ENCODE results near the gene ASMTL. TPM values are rescaled to one million over a fixed set of nuclear protein-coding genes. Genes with fewer than 3 reads are reported as not detected.
A peak's percentile ranks its signal among the peaks of the same experiment; 100 is the strongest.
"Not testable (repeated sequence)": the region's sequence is repeated elsewhere in the genome, so short reads cannot be mapped to it uniquely, and the experiment has no call there.

ASMTL gene, protein sequence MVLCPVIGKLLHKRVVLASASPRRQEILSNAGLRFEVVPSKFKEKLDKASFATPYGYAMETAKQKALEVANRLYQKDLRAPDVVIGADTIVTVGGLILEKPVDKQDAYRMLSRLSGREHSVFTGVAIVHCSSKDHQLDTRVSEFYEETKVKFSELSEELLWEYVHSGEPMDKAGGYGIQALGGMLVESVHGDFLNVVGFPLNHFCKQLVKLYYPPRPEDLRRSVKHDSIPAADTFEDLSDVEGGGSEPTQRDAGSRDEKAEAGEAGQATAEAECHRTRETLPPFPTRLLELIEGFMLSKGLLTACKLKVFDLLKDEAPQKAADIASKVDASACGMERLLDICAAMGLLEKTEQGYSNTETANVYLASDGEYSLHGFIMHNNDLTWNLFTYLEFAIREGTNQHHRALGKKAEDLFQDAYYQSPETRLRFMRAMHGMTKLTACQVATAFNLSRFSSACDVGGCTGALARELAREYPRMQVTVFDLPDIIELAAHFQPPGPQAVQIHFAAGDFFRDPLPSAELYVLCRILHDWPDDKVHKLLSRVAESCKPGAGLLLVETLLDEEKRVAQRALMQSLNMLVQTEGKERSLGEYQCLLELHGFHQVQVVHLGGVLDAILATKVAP
- 10 to 100 TPM; 26.4 to 27.7 TPM for total RNA-seq
- long read RNA-seq, transcript ASMTL-201 (13 exons, 2,027 nt), result major isoform, 112 of 131 reads
- long read RNA-seq, partial matches to known transcripts, result 11 of 131 reads
- long read RNA-seq, other reads (novel, unspliced or antisense), result 7 of 131 reads

DNA sequence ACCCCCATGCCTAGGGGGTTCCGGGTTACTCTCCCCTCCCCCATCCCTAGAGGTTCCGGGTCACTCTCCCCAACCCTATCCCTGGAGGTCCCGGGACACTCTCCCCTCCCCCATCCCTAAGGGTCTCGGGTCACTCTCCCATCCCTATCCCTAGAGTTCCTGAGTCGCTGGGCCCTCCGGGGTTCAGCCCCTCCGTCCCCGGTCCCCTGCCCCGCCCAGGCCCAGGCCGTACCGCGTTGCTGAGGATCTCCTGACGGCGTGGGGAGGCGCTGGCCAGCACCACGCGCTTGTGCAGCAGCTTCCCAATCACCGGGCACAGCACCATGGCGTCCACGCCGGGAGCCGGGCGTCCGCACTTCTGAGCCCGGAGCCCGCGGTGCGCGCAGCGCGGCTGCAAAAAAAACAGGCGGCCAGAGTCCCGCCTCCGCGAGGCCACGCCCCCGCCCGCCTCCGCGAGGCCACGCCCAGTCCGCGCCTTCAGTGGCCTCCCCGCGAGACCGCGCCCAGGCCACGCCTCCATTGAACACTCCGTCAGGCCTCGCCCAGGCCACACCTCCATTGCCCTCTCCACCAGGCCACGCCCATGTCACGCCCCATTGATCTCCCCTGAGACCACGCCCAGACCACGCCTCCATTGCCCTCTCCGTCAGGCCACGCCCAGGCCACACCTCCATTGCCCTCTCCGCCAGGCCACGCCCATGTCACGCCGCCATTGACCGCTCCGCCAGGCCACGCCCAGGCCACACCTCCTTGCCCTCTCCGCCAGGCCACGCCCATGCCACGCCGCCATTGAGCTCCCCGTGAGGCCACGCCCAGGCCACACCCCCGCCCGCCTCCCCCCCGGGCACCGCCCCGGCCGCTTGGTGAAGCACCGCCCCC lies at the start of gene ASMTL:
ASMTL (minus strand) TSS at position 394 of the 879 bp plus-strand sequence; CDS start at position 325, 69 bp downstream.
- intact Hi-C loops (cut with DNase I), result loop anchor here in 1 of 2 donors (10.0 kb wide), 2 partner anchors 872 to 1142 kb away; no protein-coding TSS in a partner anchor
- ATAC-seq (peak; percentile 93 to 94), DNase-seq (peak; percentile 100)

DNA sequence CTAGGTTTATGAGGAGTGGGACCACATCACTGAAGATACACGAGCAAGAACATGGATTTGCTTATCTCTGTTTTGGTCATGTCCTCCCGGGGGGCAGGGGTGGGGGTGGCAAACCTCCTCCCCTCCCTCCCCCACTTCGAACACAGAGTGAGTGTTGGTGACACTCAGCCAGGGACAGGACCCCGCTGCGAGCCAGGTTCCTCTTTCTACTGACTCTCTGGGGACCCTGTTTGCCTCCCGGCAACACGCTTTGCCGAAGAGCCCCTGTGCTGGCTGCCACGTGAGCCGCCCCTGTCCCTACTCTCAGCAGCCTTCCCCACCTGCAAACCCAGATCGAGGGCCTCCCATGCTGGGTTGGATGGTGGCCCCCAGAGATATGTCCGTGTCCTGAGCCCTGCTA lies 49.5 kb upstream of the ASMTL start:
- ATAC-seq (no peak), DNase-seq (no peak)
- intact Hi-C loops (cut with DNase I), result no loop called here

DNA sequence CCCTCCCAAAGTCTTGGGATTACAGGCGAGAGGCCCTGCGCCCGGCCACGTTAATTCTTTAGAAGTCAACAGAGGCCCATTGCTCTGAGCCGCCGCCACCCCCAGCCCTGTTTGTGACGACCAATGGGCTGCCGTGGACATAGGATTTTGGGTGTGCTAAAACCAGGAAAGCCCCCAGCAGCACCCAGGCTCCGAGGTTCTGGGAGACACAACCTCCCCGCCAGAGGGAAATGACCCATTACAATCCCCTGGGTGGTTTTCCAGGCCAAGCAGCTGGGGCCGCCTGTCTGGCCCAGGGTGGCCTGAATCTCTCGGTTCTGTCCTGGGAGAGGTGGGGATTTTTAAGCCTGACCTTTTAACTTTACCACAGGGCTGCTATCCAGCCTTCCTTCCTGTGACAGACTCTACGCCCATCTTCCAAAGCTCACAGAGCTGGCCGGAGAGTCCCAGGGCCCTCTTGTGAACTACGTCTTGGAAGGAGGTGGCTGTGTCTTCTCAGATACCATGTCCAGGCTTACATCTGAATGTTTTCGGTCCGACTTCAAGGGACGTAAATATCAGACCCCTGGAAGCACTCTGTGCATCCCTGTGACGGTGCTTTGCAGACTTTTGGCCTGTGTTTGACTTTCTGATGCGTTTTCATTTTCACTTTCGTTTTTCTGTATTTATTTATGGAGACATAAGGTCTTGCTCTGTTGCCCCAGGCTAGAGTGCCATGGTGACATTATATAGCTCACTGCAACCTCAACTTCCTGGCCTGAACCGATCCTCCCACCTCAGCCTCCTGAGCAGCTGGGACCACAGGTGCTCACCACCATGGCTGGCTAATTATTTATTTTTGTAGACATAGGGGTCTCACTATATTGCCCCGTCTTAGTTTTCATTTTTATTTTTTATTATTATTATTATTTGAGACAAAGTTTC lies 48.3 kb upstream of the ASMTL start:
- peak; percentile 13 to 37 for ATAC-seq
- no peak for DNase-seq
- intact Hi-C loops (cut with DNase I), result no loop called here

DNA sequence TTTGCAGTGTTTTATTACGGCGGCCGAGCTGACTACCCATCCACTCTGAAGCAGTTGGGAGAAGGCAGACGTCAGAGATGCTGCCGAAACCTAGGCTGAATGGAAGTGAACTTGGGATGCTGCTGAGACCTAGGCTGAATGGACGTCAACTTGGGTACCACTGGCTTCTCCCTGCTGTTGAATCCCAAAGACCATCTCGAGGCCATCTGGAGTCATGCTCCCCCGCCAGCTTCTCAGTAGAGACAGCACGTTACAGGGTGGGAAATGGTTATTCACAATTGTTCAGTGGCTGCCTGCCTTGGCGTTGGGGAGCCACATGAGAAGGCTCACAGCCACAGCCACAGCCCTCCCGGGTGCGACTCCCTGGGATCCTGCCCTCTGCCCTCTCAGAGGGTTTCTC lies 43.4 kb upstream of the ASMTL start:
- DNase-seq (no peak), ATAC-seq (no peak)
- intact Hi-C loops (cut with DNase I), result no loop called here

DNA sequence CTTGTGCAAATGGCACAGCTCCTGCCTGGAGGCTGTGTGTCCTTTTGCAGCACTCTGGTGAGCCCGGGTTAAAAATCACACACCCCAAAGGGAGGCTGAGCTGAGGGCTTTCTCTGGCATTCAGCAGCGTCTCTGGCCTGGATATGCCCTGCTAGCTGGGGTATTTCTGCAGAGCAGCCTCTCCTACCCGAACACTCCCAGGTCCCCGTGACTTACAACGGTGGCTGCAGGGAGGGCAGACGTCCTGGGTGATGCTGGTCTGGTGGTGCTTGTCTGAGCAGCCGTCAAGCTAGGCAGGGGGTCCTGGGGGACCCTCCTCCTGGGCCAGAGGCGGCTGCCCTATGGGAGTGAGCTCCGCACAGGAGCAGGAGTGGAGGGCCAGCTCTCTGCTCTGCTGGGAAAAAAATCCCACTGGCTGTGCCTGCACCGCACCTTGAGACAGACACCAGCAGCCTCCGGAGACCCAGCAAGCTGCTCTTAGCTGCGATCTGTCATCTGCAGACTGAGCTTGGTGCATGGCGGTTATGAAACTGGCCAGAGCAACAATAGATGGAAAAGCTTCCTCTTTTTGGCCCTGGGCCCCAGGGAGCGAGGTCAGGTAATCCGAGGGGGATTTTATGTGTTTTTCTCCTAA lies 41.3 kb upstream of the ASMTL start:
- peak; percentile 38 to 54 for ATAC-seq
- DNase-seq, result no peak
- intact Hi-C loops (cut with DNase I), result no loop called here

DNA sequence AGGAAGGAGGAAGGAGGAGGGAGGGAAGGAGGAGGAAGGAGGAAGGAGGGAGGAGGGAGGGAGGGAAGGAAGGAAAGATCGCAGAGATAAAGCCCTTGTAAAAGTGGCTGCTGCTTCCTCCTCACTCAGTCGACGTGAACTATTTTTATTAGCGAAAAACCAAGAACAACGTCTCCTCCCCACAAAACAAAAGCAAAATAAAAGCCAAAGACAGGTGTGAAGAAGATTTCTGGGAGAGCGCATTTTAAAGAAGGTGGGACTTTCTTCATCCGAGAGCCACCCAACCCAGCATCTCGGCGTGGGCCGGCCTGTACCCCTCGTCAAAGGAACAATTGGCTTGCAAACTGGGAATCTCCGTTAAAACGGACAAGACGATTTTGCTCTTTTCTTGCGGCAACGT lies 40.7 kb upstream of the ASMTL start:
- intact Hi-C loops (cut with DNase I), result no loop called here
- ATAC-seq (no peak), DNase-seq (no peak)

DNA sequence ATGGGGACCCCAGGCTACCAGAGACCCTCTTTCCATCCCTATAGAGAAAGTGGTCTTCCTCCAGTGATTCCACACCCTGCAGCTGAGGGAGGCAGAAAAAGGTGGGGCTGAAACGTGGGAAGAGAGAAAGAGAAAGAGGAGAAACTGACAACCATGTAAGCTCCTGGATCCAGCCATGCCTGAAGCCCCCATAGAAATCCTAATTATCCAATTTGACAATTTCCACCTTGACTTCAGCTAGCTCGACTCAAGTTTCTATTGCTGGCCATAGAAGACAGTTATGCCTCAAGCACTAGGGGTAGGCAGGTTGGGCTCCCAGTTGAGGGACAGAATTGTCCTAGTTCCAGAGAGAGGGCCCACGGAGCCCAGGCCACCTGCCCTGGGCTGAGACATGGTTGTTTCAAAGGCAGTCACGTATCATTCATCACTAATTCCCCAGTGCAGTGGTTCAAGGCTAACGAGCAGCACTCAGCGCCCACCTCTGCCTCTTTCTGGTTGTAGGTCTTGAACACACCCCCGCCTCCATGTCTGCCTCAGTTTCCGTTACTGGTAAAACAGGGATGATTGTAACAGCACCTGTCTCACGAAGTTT lies 39.8 kb upstream of the ASMTL start:
- intact Hi-C loops (cut with DNase I), result no loop called here
- ATAC-seq, result no peak
- no peak for DNase-seq

DNA sequence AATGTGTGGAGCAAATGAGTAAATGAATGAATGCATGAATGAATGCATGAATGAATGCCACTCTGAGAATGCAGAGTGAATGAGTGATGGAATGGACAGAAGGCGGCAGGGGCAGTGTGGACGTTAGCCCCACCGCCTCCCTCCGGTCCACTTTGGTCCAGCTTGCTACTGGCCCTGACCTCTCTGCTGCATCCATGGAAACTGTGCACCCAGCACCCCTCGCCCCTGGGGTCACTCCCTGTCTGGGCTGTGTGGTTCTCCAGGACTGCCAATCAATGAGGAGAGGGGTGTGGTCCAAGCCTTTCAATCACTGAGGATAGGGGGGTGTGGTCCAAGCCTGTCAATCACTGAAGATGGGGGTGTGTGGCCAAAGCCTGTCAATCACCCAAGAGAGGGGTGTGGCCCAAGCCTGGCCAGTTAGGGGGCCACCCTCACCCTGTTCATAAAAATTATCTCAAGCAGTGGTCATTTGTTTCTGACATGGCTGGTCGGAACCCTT lies 39.2 kb upstream of the ASMTL start:
- no peak for DNase-seq
- intact Hi-C loops (cut with DNase I), result no loop called here
- ATAC-seq, result peak in 1 of 2 donors; percentile 44

DNA sequence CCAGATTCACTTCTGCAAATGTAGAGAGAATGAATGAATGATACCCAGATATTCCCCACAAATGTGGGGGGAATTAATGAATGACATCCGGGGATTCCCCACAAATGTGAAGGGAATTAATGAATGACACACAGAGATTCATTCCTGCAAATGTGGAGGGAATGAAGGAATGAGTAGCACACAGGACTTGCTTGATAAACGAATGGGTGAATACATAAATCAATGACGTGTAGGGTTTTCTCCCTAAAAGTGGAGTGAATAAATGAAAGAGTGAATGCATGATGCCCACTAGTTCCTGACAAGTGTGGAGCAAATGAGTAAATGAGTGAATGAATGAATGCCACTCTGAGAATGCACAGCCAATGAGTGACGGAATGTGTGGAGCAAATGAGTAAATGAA lies 38.5 kb upstream of the ASMTL start:
- ATAC-seq; DNase-seq; intact Hi-C loops (cut with DNase I): not testable (repeated sequence)

DNA sequence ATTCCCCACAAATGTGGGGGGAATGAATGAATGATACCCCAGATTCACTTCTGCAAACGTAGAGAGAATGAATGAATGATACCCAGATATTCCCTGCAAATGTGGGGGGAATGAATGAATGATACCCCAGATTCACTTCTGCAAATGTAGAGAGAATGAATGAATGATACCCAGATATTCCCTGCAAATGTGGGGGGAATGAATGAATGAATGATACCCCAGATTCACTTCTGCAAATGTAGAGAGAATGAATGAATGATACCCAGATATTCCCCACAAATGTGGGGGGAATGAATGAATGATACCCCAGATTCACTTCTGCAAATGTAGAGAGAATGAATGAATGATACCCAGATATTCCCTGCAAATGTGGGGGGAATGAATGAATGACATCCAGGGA lies 38.0 kb upstream of the ASMTL start:
- intact Hi-C loops (cut with DNase I), result not testable (repeated sequence)

DNA sequence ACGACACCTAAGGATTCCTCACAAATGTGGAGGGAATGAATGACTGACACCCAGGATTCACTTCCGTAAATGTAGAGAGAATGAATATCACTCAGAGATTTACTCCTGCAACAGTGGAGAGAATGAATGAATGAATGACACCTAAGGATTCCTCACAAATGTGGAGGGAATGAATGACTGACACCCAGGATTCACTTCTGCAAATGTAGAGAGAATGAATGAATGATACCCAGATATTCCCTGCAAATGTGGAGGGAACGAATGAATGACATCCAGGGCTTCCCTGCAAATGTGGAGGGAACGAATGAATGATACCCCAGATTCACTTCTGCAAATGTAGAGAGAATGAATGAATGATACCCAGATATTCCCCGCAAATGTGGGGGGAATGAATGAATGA lies 36.6 kb upstream of the ASMTL start:
- intact Hi-C loops (cut with DNase I); ATAC-seq; DNase-seq: not testable (repeated sequence)

More for the DNA sequence above, 38.0 kb upstream of the ASMTL start:
- not testable (repeated sequence) for ATAC-seq, DNase-seq

DNA sequence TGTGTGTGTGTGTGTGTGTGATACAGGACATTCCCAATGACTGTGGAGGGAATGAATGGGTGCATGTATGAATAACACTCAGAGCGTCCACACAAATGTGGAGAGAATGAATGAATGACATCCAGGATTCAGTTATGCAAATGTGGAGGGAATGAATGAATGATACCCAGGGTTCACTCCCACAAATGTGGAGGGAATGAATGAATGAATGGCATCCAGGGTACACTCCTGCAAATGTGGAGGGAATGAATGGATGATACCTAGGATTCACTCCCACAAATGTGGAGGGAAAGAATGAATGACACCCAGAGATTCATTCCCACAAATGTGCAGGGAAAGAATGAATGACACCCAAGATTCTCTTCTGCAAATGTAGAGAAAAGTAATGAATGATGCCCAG lies 36.0 kb upstream of the ASMTL start:
- no peak for DNase-seq
- intact Hi-C loops (cut with DNase I), result no loop called here
- ATAC-seq, result no peak

DNA sequence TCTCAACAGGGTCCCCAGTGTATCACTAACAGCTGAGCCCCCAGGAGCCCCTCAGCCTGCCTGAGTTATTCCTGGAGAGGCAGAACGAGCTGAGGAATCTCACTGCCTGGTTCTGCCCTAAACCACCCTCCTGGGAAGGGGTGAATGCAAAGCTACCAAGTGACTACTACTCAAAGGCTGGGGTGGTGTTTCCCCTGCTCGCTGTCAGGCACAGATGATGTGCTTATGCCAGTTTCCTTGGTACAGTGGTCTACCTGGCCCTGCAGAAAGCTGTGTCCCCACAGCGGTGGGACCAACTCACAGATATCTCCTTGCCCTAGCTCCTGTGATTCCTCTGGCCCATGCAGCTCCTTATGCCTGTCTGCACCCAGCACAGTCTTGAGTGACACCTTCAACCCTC lies 35.4 kb upstream of the ASMTL start:
- intact Hi-C loops (cut with DNase I), result no loop called here
- no peak for ATAC-seq
- DNase-seq, result no peak

DNA sequence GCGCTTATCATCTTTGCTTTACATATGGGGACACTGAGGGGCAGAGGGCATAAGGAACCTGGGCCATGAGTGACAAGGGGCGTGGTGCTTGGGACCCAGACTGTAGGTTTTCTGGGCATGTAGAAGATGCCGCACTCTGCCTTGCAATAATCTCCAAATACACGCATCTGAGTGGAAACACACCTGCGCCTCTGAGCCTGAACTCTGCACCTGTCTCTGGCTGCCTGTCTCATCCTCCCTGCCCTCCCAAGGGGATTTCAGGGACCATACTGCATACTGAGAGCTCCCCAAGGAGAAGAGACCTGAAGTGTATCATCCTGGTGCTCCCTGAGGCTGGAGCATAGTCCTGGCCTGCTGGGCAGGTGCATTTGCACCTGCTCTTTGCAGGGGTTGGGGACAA lies 34.7 kb upstream of the ASMTL start:
- intact Hi-C loops (cut with DNase I), result no loop called here
- no peak for ATAC-seq
- no peak for DNase-seq

DNA sequence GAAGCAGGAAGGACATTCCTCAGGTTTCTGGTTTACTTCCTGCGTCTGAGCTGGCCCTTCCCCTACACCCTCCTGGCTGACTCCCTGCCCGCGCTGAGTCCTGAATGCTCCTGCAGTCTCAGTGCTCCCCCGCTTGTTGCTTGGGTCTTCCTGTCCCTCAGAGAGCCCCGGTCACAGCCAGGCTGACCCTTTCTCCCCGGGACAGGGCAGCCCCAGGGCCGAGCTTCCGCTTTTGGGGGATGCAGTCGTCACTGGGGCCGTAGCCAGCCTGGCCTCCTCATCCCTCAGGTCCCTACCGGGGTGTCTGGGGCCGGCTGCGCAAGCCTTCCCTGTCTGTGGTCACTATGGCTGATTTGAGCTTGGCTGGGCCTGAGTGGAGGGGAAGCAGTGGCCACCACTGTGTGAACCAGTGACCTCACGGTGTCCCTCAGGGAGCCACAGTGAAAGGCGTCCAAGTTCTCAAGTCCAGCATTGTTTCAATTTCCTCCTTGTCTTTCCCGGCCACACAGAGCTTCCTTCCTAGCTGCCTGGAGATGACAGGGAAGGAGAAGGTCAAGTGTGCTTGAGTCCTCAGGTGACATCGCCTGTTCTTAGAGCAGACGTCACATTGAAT lies 34.1 kb upstream of the ASMTL start:
- DNase-seq (peak; percentile 48), ATAC-seq (peak; percentile 74 to 86)
- intact Hi-C loops (cut with DNase I), result no loop called here

DNA sequence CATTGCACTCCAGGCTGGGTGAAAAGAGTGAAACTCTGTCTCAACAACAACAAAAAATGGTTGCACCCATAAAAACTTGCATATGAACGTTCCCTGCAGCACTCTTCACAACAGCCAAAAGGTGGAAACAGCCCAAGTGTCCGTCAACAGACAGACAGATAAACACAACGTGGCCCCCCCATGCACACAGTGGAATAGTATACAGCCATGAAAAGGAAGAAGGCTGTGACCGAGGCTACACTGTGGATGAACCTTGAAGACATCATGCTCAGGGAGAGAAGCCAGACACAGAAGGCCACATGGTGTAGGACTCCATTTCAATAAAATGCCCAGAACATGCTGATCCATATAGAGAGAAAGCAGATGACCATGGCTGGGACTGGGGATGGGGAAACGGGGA lies 33.5 kb upstream of the ASMTL start:
- intact Hi-C loops (cut with DNase I), result no loop called here
- DNase-seq, result no peak
- no peak for ATAC-seq

DNA sequence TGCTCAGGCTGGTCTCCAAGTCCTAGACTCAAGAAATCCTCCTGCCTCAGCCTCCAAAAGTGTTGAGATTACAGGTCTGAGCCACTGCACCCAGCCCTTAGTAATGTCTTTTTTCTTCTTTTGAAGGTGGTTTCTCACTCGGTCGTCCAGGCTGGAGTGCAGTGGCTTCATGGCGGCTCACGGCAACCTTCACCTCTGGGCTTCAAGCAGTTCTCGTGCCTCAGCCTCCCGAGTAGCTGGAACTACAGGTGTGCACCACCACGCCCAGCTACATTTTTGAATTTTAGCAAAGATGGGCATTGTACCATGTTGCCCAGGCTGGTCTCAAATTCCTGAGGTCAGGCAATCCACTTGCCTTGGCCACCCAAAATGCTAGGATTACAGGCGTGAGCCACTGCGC lies 32.3 kb upstream of the ASMTL start:
- intact Hi-C loops (cut with DNase I), result no loop called here
- no peak for ATAC-seq

More for the DNA sequence above, 32.3 kb upstream of the ASMTL start:
- DNase-seq, result no peak
